ENCODE results near the gene REC8.

- no peak for TF ChIP-seq ESRRG (CRISPR knock-in tag; IDR thresholded peaks at IDR 0.05)
- TF ChIP-seq PATZ1 (CRISPR knock-in tag; IDR thresholded peaks at IDR 0.05; ENCODE audit: borderline replicate concordance) = no peak
- no peak for TF ChIP-seq ZFP3 (CRISPR knock-in tag; IDR thresholded peaks at IDR 0.05)
These were observed 22.9 kb downstream of the REC8 start for GRCh38 chr14:24194873-24195185.
